DMS 273 treated with DMSO at 0.1 percent for 48 hours (cell line): ENCODE data around the gene TMEM273.
"Not testable (repeated sequence)": the region's sequence is repeated elsewhere in the genome, so short reads cannot be mapped to it uniquely, and the experiment has no call there.

ENCODE experiments used
- DNase-seq: peaks from one replicate; lab custom pipeline; 2025; lab: John Stamatoyannopoulos, UW

TMEM273 gene

DNA sequence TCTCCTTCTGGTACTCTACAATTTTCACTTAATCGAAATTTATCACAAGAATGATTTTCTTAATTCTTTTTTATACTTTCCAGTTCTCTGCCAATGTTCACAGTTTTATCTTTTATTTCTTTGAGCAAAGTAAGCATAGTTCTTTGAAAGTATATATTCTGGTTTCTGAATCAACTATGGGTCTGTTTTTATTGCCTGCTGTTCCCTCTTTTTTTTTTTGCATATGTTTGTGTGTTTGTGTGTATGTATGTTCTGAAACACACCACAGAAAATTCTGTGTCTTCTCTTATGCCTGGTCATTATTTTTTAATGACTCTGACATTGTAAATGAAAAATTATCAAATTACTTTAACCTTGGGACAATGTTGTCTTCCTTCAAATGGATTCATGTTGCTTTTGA, 15.9 kb upstream of the TMEM273 start:
- DNase-seq: no peak

GRCh38 chr10:49202266-49202665, 14.1 kb upstream of the TMEM273 start:
- no peak for DNase-seq

GRCh38 chr10:49200854-49201253, 12.7 kb upstream of the TMEM273 start:
- DNase-seq: no peak

DNA sequence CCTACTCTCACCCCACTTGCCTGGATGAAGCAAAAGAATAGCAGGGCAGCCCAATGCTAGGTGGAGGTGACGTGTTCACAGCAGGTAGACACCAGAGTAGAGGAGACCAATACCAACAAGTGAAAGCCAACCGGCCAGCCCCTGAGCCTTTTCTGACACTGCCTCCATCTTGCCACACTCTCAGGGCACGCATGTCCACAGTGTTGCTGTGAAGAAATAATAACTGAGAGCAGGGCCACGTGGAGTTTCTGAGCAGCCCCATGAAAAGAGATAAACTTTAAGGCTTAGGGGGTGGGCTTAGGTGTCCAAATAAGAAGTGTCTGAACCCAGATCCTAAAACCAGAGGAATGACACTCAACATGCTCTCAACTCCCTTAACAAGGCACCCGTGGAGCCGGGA, 9.0 kb upstream of the TMEM273 start:
- no peak for DNase-seq

DNA sequence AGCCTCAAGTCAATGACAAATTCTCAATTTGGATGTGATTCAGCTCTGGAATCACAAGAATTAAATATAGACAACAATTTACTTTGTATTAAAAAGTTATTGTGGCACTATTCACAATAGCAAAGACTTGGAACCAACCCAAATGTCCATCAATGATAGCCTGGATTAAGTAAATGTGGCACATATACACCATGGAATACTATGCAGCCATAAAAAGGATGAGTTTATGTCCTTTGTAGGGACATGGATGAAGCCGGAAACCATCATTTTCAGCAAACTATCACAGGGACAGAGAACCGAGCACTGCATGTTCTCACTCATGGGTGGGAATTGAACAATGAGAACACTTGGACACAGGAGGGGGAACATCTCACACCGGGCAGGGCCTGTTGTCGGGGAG, 7.7 kb upstream of the TMEM273 start:
- DNase-seq: not testable (repeated sequence)

- no peak for DNase-seq
These were observed 6.2 kb upstream of the TMEM273 start for GRCh38 chr10:49194212-49194920.

GRCh38 chr10:49191349-49191748, 3.2 kb upstream of the TMEM273 start:
- no peak for DNase-seq

- DNase-seq: no peak
These were observed 1.2 kb upstream of the TMEM273 start for GRCh38 chr10:49189422-49189821.

GRCh38 chr10:49187044-49187484, 1.1 kb downstream of the TMEM273 start:
- DNase-seq: no peak

GRCh38 chr10:49186613-49187012, 1.6 kb downstream of the TMEM273 start:
- DNase-seq: no peak

DNA sequence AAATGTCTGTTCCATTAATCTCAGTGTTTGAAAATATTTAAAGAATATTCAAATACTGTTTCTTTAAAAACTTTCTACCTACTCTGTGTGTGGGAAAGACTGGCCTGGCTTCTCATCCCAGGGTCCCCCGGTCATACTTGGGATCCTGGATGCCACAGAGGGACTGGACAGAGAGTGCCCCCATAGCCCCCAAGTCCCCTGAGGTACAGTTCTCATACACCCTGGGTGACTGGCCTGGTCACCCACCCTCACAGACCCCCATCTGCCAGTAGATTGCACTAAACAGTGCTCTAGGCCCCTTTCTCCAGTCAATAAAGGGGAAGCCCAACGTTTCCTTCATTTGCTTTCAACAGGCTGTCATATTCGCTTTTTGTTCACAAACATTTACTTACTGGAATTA, 3.0 kb downstream of the TMEM273 start:
- no peak for DNase-seq

DNA sequence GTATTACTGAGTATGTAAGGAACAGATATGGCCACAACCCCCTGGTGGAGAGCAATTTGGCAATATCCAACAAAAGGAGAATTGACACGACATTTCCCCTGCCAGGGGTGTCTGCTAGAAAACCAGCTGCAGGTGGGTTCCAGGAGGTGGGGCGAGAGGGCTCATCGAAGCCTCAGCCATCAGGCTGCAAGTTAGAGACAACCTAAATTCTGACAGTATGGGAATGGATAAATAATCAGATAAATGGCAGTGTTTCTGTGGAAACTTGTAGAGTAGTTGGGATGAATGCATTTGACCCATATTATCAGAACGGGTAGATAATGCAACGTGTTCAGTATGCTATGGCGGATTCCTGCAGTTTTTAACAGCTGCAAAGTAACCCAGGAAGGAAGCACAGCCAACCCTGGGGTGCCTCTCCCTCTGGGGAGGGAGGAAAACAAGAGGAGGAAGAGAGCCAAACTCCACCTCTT, 3.5 kb downstream of the TMEM273 start:
- DNase-seq: no peak

- no peak for DNase-seq
These were observed 4.3 kb downstream of the TMEM273 start for GRCh38 chr10:49183596-49184542.

GRCh38 chr10:49182776-49183175, 5.4 kb downstream of the TMEM273 start:
- no peak for DNase-seq

DNA sequence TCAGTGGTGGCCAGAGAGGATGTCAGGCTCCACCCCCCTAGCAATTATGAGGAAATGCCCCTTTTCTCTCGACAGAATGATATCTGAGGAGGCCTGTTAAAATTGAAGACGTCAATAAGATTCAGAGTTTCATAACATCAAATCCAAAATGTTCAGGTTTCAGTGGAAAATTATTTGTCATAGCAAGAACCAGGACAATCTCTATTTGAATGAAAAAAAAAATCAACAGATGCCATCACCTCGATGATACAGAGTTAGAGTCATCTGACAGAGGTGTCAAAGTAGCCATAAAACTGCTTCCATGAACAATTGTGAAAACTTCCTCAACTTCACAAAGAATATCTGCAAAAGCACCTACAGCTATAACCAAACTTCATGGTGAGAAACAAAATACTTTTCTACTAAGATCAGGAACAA, 7.7 kb downstream of the TMEM273 start:
- DNase-seq: no peak

DNA sequence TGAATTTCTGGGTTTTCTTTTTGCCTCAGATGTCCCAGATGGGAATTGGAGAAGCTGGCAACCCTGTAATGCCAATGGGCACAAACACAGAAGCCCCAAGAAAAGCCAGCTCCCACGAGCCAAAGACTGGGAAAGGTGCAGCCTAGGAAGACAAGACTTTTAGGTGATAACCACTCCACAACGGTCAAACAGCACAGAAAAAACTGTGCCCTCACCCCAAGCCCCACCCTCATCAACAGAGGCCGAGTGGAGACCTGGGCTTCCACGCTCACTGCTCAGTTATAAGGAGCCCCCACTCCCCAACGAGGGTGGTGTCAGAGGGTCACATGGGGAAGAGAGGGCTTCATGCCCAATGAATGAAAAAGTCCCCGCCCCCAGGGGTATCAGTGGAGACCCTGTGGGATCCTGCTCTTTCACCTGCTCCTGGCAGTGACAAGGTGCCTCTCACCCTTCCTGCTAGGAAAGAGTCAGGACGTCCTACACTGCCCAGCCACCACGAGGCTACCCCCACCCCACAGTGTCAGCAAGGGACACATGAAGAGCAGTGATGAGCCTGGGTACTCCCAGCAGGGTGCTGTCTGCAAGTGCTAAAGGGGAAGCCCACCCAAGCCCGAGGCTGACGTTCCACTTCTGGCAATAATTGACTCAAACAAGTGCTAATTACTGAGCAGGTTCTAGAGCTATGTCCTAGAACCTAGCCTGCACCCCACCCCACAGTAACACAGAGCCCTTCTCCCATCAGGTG, 8.3 kb downstream of the TMEM273 start:
- no peak for DNase-seq

GRCh38 chr10:49178489-49179471, 9.4 kb downstream of the TMEM273 start:
- no peak for DNase-seq

DNA sequence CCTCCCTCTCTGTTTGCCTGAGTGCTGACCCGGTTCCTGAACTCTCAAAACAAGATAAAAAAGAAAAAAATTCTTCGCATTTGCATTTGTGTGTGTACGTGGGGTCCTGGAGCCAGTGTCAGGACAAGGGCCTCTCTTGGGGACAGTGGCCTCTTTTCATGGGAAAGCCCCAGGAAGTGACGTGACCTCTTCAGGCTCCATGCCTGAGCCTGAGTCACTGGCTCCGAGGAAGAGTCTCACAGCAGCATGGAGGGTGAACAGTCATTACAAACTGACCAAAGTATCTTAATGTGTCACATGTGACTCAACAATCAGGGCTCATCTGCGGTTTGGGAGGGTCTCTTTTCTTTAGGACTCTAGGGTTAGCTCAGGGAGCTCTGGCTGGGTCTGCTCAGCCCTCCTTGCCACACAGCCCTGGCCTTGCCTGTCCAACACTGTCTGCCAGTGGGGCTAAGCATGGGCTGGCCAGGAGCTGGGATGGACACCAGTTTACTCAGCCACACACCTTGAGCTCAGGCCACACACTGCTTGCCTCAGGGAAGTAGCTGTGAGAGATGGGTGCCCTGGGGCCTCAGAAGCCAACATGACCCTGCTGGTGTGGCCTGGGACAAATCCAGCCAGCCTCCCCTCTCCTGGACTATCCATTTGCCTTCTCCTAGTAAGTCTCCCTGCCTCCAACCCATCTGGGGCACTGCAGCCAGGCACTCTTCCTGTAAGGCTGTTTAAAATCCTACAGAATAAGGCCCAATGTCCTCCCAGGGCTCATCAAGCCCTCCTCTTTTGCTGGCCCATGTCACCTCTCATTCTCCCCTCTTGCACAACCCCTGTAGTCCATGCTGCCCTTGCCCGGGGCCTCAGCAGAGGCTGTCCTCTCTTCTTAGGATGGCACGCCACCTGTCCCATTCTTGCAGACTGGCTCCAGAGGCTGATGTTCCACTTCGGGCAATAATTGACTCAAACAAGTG, 10.5 kb downstream of the TMEM273 start:
- no peak for DNase-seq

GRCh38 chr10:49176310-49177268, 11.6 kb downstream of the TMEM273 start:
- DNase-seq: no peak
